OCI-LY7 (cell line): Measurements from ENCODE around the gene DUSP22.

Experiments
- CTCF ChIP-seq: fragments of 200-600 bp; sonication (generic); conservative IDR thresholded peaks from 2 replicates; pipeline ENCODE4 v1.5.1; 2014; ENCODE audit warnings: mild to moderate bottlenecking, antibody characterized with exemption, low read length, moderate library complexity, mixed read lengths
- EZH2phosphoT487 ChIP-seq: fragments of 200-600 bp; sonication (generic); IDR thresholded peaks from 2 replicates; pipeline ENCODE4 v1.6.1; 2018; ENCODE audit warnings: low read depth, borderline replicate concordance, mild to moderate bottlenecking, mixed run types, antibody characterized with exemption, low read length, moderate library complexity, mixed read lengths

- TF ChIP-seq CTCF (no peak), EZH2phosphoT487 (no peak)
Measured at GRCh38 chr6:355373-356208, 63.3 kb downstream of the DUSP22 start.
